OCI-LY7 (cell line): ENCODE data around the gene HEBP1. TPM values are rescaled to one million over a fixed set of nuclear protein-coding genes. Genes with fewer than 3 reads are reported as not detected.

Experiments
- BruUV-seq: library from RNA; stranded (reverse); fragments of 400-500 nt; replicated peaks from 2 replicates; lab custom pipeline; 2021; lab: Mats Ljungman, UMichigan
- CTCF ChIA-PET: fragments of 300-600 bp; sonication (Branson Sonifier 250); formaldehyde crosslinking; loops from one replicate; lab custom pipeline; 2022; ENCODE audit warnings: antibody characterized with exemption; ENCODE audit not compliant: unreplicated experiment; lab: Charles Lee
- POLR2A ChIA-PET: fragments of 300-600 bp; sonication (Branson Sonifier 250); formaldehyde crosslinking; loops from one replicate; lab custom pipeline; 2022; ENCODE audit warnings: antibody characterized with exemption; lab: Charles Lee
- DNase-seq: peaks from one replicate; pipeline ENCODE4 v3.0.0-alpha.2; 2015; ENCODE audit warnings: low spot score
- H2AFZ ChIP-seq: fragments of 200-600 bp; sonication (generic), shearing (Covaris generic); 2 replicates; pipeline ENCODE4 v1.6.1; 2014; ENCODE audit warnings: mild to moderate bottlenecking, antibody characterized with exemption, low read length, moderate library complexity
- H3K27ac ChIP-seq: fragments of 200-600 bp; sonication (generic); 2 replicates; pipeline ENCODE4 v1.5.1; 2014; ENCODE audit warnings: mixed run types, low read depth, mild to moderate bottlenecking, moderate library complexity, low read length, inconsistent platforms; ENCODE audit not compliant: poor library complexity, severe bottlenecking
- H3K36me3 ChIP-seq: fragments of 200-600 bp; sonication (generic); 2 replicates; pipeline ENCODE4 v1.6.1; 2014; ENCODE audit warnings: mild to moderate bottlenecking, antibody characterized with exemption, low read length, moderate library complexity, mixed read lengths; ENCODE audit not compliant: insufficient read depth
- H3K4me1 ChIP-seq: fragments of 200-600 bp; sonication (generic); 2 replicates; pipeline ENCODE4 v1.5.1; 2014; ENCODE audit warnings: mild to moderate bottlenecking, low read length; ENCODE audit not compliant: insufficient read depth, poor library complexity, severe bottlenecking
- H3K4me2 ChIP-seq: fragments of 200-600 bp; sonication (generic); 2 replicates; pipeline ENCODE4 v1.6.1; 2014; ENCODE audit warnings: mild to moderate bottlenecking, low read length
- H3K4me3 ChIP-seq: fragments of 200-600 bp; sonication (generic); 2 replicates; pipeline ENCODE4 v1.5.1; 2014; ENCODE audit warnings: mild to moderate bottlenecking, low read depth, low read length; ENCODE audit not compliant: poor library complexity, severe bottlenecking
- H3K79me2 ChIP-seq: fragments of 200-600 bp; sonication (generic); 2 replicates; pipeline ENCODE4 v1.6.1; 2016; ENCODE audit warnings: low read depth, mild to moderate bottlenecking, low read length, moderate library complexity, mixed read lengths; ENCODE audit not compliant: insufficient read depth
- H3K9me2 ChIP-seq: fragments of 200-600 bp; sonication (generic); 2 replicates; pipeline ENCODE4 v1.6.1; 2016; ENCODE audit warnings: mild to moderate bottlenecking, low read length, mixed read lengths; ENCODE audit not compliant: insufficient read depth
- H3K9me3 ChIP-seq: fragments of 200-600 bp; sonication (generic); 2 replicates; pipeline ENCODE4 v1.6.1; 2014; ENCODE audit warnings: mild to moderate bottlenecking, mixed run types, low read length, mixed read lengths
- H4K20me1 ChIP-seq: fragments of 200-600 bp; sonication (generic); 2 replicates; pipeline ENCODE4 v1.6.1; 2014; ENCODE audit warnings: mild to moderate bottlenecking, antibody characterized with exemption, low read length, moderate library complexity, mixed read lengths; ENCODE audit not compliant: insufficient read depth
- CTCF ChIP-seq: fragments of 200-600 bp; sonication (generic); conservative IDR thresholded peaks from 2 replicates; pipeline ENCODE4 v1.5.1; 2014; ENCODE audit warnings: mild to moderate bottlenecking, antibody characterized with exemption, low read length, moderate library complexity, mixed read lengths
- EZH2phosphoT487 ChIP-seq: fragments of 200-600 bp; sonication (generic); IDR thresholded peaks from 2 replicates; pipeline ENCODE4 v1.6.1; 2018; ENCODE audit warnings: low read depth, borderline replicate concordance, mild to moderate bottlenecking, mixed run types, antibody characterized with exemption, low read length, moderate library complexity, mixed read lengths
- intact Hi-C: fragments of 100-400 bp; cut with micrococcal nuclease; formaldehyde crosslinking; loops from one replicate; pipeline ENCODE4 v1.10.0; 2022; ENCODE audit not compliant: unreplicated experiment
- total RNA-seq, 2 experiments: library from RNA; depleted of rRNA in 1 of 2; stranded (reverse); fragments of >200 nt in 1 of 2; shearing (Covaris generic) in 1 of 2; gene quantifications; 2 replicates each; pipeline ENCODE4 v1.2.3, GENCODE V29; 2014 to 2022

Gene HEBP1
- total RNA-seq, 2 experiments from 2014 or later, result 0.16 to 1.3 TPM

GRCh38 chr12:12946686-12947355 lies 53.2 kb downstream of the HEBP1 start:
- Histone ChIP-seq H3K79me2 (no peaks in the 10 kb centered on the region), H3K4me3 (no peak overlapping the region), H3K9me2 (no peaks in the 10 kb centered on the region), H3K36me3 (no peaks in the 10 kb centered on the region), H3K9me3 (no peaks in the 10 kb centered on the region), H3K4me1 (no peaks in the 10 kb centered on the region), H4K20me1 (no peaks in the 10 kb centered on the region), H3K4me2 (no peak overlapping the region), H2AFZ (no peak overlapping the region), H3K27ac (no peak overlapping the region)
- no peak for DNase-seq
- no peak for TF ChIP-seq EZH2phosphoT487
- no peak for TF ChIP-seq CTCF
- CTCF ChIA-PET, result no interaction called here
- BruUV-seq, result no TSS peak
- intact Hi-C loops, result no loop called here
- POLR2A ChIA-PET, result interaction anchor here (0.6 to 0.7 kb wide), 3 partner anchors 13 to 308 kb away, joined by 4 read pairs; no protein-coding TSS in a partner anchor

GRCh38 chr12:12945591-12945990 lies 54.5 kb downstream of the HEBP1 start:
- Histone ChIP-seq H3K36me3 (no peaks in the 10 kb centered on the region), H3K79me2 (no peaks in the 10 kb centered on the region), H2AFZ (no peak overlapping the region), H3K9me2 (no peaks in the 10 kb centered on the region), H4K20me1 (no peaks in the 10 kb centered on the region), H3K4me2 (no peak overlapping the region), H3K27ac (no peak overlapping the region), H3K4me1 (no peaks in the 10 kb centered on the region), H3K9me3 (no peaks in the 10 kb centered on the region), H3K4me3 (no peak overlapping the region)
- no peak for DNase-seq
- intact Hi-C loops, result no loop called here
- ChIA-PET CTCF (no interaction called here), POLR2A (no interaction called here)
- BruUV-seq, result no TSS peak
- TF ChIP-seq CTCF (no peak), EZH2phosphoT487 (no peak)

- no peak overlapping the region for H3K4me3 ChIP-seq
- H3K36me3 ChIP-seq, result no peaks in the 10 kb centered on the region
- H4K20me1 ChIP-seq, result no peaks in the 10 kb centered on the region
- H3K27ac ChIP-seq, result no peak overlapping the region
- H3K9me3 ChIP-seq, result no peaks in the 10 kb centered on the region
- TF ChIP-seq EZH2phosphoT487, result no peak
- no peak for TF ChIP-seq CTCF
- ChIA-PET POLR2A (interaction anchor here (0.5 kb wide), 1 partner anchor 95 kb away, joined by 6 read pairs; no protein-coding TSS in a partner anchor), CTCF (no interaction called here)
- intact Hi-C loops, result no loop called here
- no peak overlapping the region for H2AFZ ChIP-seq
- H3K4me1 ChIP-seq, result no peaks in the 10 kb centered on the region
- no peaks in the 10 kb centered on the region for H3K79me2 ChIP-seq
- no peak for DNase-seq
- no TSS peak for BruUV-seq
- no peak overlapping the region for H3K4me2 ChIP-seq
- no peaks in the 10 kb centered on the region for H3K9me2 ChIP-seq
Observed at GRCh38 chr12:12943586-12944260, 56.3 kb downstream of the HEBP1 start.
